ENCODE measurements around the gene ADAMTS1.
A peak's percentile ranks its signal among the peaks of the same experiment; 100 is the strongest.

The ADAMTS1 gene

GRCh38 chr21:26846036-26846931, 1.1 kb upstream of the ADAMTS1 start:
- Histone ChIP-seq H3K9me3 (ENCODE audit: control insufficient read depth in 1 of 2, low read length in 2 of 2) (no peaks in the 10 kb centered on the region), H3K4me1 (ENCODE audit: control insufficient read depth in 1 of 2, insufficient read depth in 2 of 2, low read length in 2 of 2) (peaks cover 4 to 26% of the 10 kb centered on the region in 2 donors), H3K27ac (ENCODE audit: low read depth, low read length) (peak overlapping the region; percentile 85), H3K27me3 (ENCODE audit: control insufficient read depth in 1 of 2, insufficient read depth in 2 of 2, low read length in 2 of 2) (peaks cover 44 to 52% of the 10 kb centered on the region in 2 donors), H3K36me3 (ENCODE audit: control insufficient read depth in 1 of 2, insufficient read depth in 2 of 2, low read length in 2 of 2) (peaks cover 0 to 8% of the 10 kb centered on the region in 2 donors), H3K4me3 (ENCODE audit: low read depth in 1 of 2, low read length in 2 of 2) (peak overlapping the region; percentile 77), H3K9ac (ENCODE audit: low read depth in 1 of 2, low read length in 2 of 2) (peak overlapping the region; percentile 43 to 60)

- H3K36me3 ChIP-seq (ENCODE audit: control insufficient read depth in 1 of 2, insufficient read depth in 2 of 2, low read length in 2 of 2) = peaks cover 0 to 8% of the 10 kb centered on the region in 2 donors
- peak overlapping the region; percentile 77 for H3K4me3 ChIP-seq (ENCODE audit: low read depth in 1 of 2, low read length in 2 of 2)
- H3K27me3 ChIP-seq (ENCODE audit: control insufficient read depth in 1 of 2, insufficient read depth in 2 of 2, low read length in 2 of 2) = peaks cover 44 to 52% of the 10 kb centered on the region in 2 donors
- H3K9me3 ChIP-seq (ENCODE audit: control insufficient read depth in 1 of 2, low read length in 2 of 2) = no peaks in the 10 kb centered on the region
- H3K4me1 ChIP-seq (ENCODE audit: control insufficient read depth in 1 of 2, insufficient read depth in 2 of 2, low read length in 2 of 2) = peaks cover 4 to 26% of the 10 kb centered on the region in 2 donors
- H3K27ac ChIP-seq (ENCODE audit: low read depth, low read length) = peak overlapping the region; percentile 85
- H3K9ac ChIP-seq (ENCODE audit: low read depth in 1 of 2, low read length in 2 of 2) = peak overlapping the region; percentile 43 to 60
Measured at GRCh38 chr21:26845759-26846035, 488 bp upstream of the ADAMTS1 start.

GRCh38 chr21:26844258-26845065, 747 bp downstream of the ADAMTS1 start:
- peaks cover 4 to 26% of the 10 kb centered on the region in 2 donors for H3K4me1 ChIP-seq (ENCODE audit: control insufficient read depth in 1 of 2, insufficient read depth in 2 of 2, low read length in 2 of 2)
- peaks cover 2 to 8% of the 10 kb centered on the region in 2 donors for H3K36me3 ChIP-seq (ENCODE audit: control insufficient read depth in 1 of 2, insufficient read depth in 2 of 2, low read length in 2 of 2)
- H3K27me3 ChIP-seq (ENCODE audit: control insufficient read depth in 1 of 2, insufficient read depth in 2 of 2, low read length in 2 of 2) = peaks cover 44 to 52% of the 10 kb centered on the region in 2 donors
- peak overlapping the region; percentile 53 for H3K27ac ChIP-seq (ENCODE audit: low read depth, low read length)
- H3K9ac ChIP-seq (ENCODE audit: low read depth in 1 of 2, low read length in 2 of 2) = peak overlapping the region; percentile 67 to 74
- H3K4me3 ChIP-seq (ENCODE audit: low read depth in 1 of 2, low read length in 2 of 2) = peak overlapping the region; percentile 77
- no peaks in the 10 kb centered on the region for H3K9me3 ChIP-seq (ENCODE audit: control insufficient read depth in 1 of 2, low read length in 2 of 2)

- peaks cover 2 to 8% of the 10 kb centered on the region in 2 donors for H3K36me3 ChIP-seq (ENCODE audit: control insufficient read depth in 1 of 2, insufficient read depth in 2 of 2, low read length in 2 of 2)
- H3K27me3 ChIP-seq (ENCODE audit: control insufficient read depth in 1 of 2, insufficient read depth in 2 of 2, low read length in 2 of 2) = peaks cover 44 to 48% of the 10 kb centered on the region in 2 donors
- no peaks in the 10 kb centered on the region for H3K9me3 ChIP-seq (ENCODE audit: control insufficient read depth in 1 of 2, low read length in 2 of 2)
- peak overlapping the region; percentile 77 for H3K4me3 ChIP-seq (ENCODE audit: low read depth in 1 of 2, low read length in 2 of 2)
- H3K4me1 ChIP-seq (ENCODE audit: control insufficient read depth in 1 of 2, insufficient read depth in 2 of 2, low read length in 2 of 2) = peaks cover 4 to 26% of the 10 kb centered on the region in 2 donors
- H3K9ac ChIP-seq (ENCODE audit: low read depth in 1 of 2, low read length in 2 of 2) = peak overlapping the region; percentile 67 to 74
- peak overlapping the region; percentile 53 for H3K27ac ChIP-seq (ENCODE audit: low read depth, low read length)
Measured at GRCh38 chr21:26843933-26844257, 1.3 kb downstream of the ADAMTS1 start.

- H3K27me3 ChIP-seq (ENCODE audit: control insufficient read depth in 1 of 2, insufficient read depth in 2 of 2, low read length in 2 of 2) = peaks cover 44% of the 10 kb centered on the region in 2 donors
- H3K9ac ChIP-seq (ENCODE audit: low read depth in 1 of 2, low read length in 2 of 2) = peak overlapping the region; percentile 67 to 74
- H3K4me3 ChIP-seq (ENCODE audit: low read depth in 1 of 2, low read length in 2 of 2) = peak overlapping the region; percentile 77
- H3K27ac ChIP-seq (ENCODE audit: low read depth, low read length) = peak overlapping the region; percentile 53
- H3K36me3 ChIP-seq (ENCODE audit: control insufficient read depth in 1 of 2, insufficient read depth in 2 of 2, low read length in 2 of 2) = peaks cover 2 to 8% of the 10 kb centered on the region in 2 donors
- no peaks in the 10 kb centered on the region for H3K9me3 ChIP-seq (ENCODE audit: control insufficient read depth in 1 of 2, low read length in 2 of 2)
- peaks cover 4 to 26% of the 10 kb centered on the region in 2 donors for H3K4me1 ChIP-seq (ENCODE audit: control insufficient read depth in 1 of 2, insufficient read depth in 2 of 2, low read length in 2 of 2)
Measured at GRCh38 chr21:26842974-26843932, 2.0 kb downstream of the ADAMTS1 start.

GRCh38 chr21:26842300-26842699, 2.9 kb downstream of the ADAMTS1 start:
- Histone ChIP-seq H3K9ac (ENCODE audit: low read depth in 1 of 2, low read length in 2 of 2) (peak overlapping the region; percentile 6 to 26), H3K4me1 (ENCODE audit: control insufficient read depth in 1 of 2, insufficient read depth in 2 of 2, low read length in 2 of 2) (peaks cover 4 to 26% of the 10 kb centered on the region in 2 donors), H3K27me3 (ENCODE audit: control insufficient read depth in 1 of 2, insufficient read depth in 2 of 2, low read length in 2 of 2) (peaks cover 41 to 43% of the 10 kb centered on the region in 2 donors), H3K36me3 (ENCODE audit: control insufficient read depth in 1 of 2, insufficient read depth in 2 of 2, low read length in 2 of 2) (peaks cover 5 to 8% of the 10 kb centered on the region in 2 donors), H3K4me3 (ENCODE audit: low read depth in 1 of 2, low read length in 2 of 2) (peak overlapping the region; percentile 41 to 77), H3K27ac (ENCODE audit: low read depth, low read length) (peak overlapping the region; percentile 25), H3K9me3 (ENCODE audit: control insufficient read depth in 1 of 2, low read length in 2 of 2) (no peaks in the 10 kb centered on the region)

GRCh38 chr21:26840912-26841311, 4.3 kb downstream of the ADAMTS1 start:
- Histone ChIP-seq H3K4me3 (ENCODE audit: low read depth in 1 of 2, low read length in 2 of 2) (no peak overlapping the region), H3K9me3 (ENCODE audit: control insufficient read depth in 1 of 2, low read length in 2 of 2) (no peaks in the 10 kb centered on the region), H3K4me1 (ENCODE audit: control insufficient read depth in 1 of 2, insufficient read depth in 2 of 2, low read length in 2 of 2) (peaks cover 4 to 20% of the 10 kb centered on the region in 2 donors), H3K27me3 (ENCODE audit: control insufficient read depth in 1 of 2, insufficient read depth in 2 of 2, low read length in 2 of 2) (peaks cover 27 to 29% of the 10 kb centered on the region in 2 donors), H3K9ac (ENCODE audit: low read depth in 1 of 2, low read length in 2 of 2) (no peak overlapping the region), H3K27ac (ENCODE audit: low read depth, low read length) (no peak overlapping the region), H3K36me3 (ENCODE audit: control insufficient read depth in 1 of 2, insufficient read depth in 2 of 2, low read length in 2 of 2) (peaks cover 5 to 8% of the 10 kb centered on the region in 2 donors)

- peaks cover 5 to 8% of the 10 kb centered on the region in 2 donors for H3K36me3 ChIP-seq (ENCODE audit: control insufficient read depth in 1 of 2, insufficient read depth in 2 of 2, low read length in 2 of 2)
- H3K27ac ChIP-seq (ENCODE audit: low read depth, low read length) = no peak overlapping the region
- H3K4me1 ChIP-seq (ENCODE audit: control insufficient read depth in 1 of 2, insufficient read depth in 2 of 2, low read length in 2 of 2) = peaks cover 4 to 15% of the 10 kb centered on the region in 2 donors
- no peak overlapping the region for H3K4me3 ChIP-seq (ENCODE audit: low read depth in 1 of 2, low read length in 2 of 2)
- H3K27me3 ChIP-seq (ENCODE audit: control insufficient read depth in 1 of 2, insufficient read depth in 2 of 2, low read length in 2 of 2) = peaks cover 22% of the 10 kb centered on the region in 2 donors
- no peak overlapping the region for H3K9ac ChIP-seq (ENCODE audit: low read depth in 1 of 2, low read length in 2 of 2)
- no peaks in the 10 kb centered on the region for H3K9me3 ChIP-seq (ENCODE audit: control insufficient read depth in 1 of 2, low read length in 2 of 2)
Measured at GRCh38 chr21:26840201-26840600, 5.0 kb downstream of the ADAMTS1 start.

GRCh38 chr21:26837539-26837938, 7.7 kb downstream of the ADAMTS1 start:
- Histone ChIP-seq H3K4me3 (ENCODE audit: low read depth in 1 of 2, low read length in 2 of 2) (no peak overlapping the region), H3K9ac (ENCODE audit: low read depth in 1 of 2, low read length in 2 of 2) (no peak overlapping the region), H3K4me1 (ENCODE audit: control insufficient read depth in 1 of 2, insufficient read depth in 2 of 2, low read length in 2 of 2) (no peaks in the 10 kb centered on the region), H3K27ac (ENCODE audit: low read depth, low read length) (no peak overlapping the region), H3K9me3 (ENCODE audit: control insufficient read depth in 1 of 2, low read length in 2 of 2) (no peaks in the 10 kb centered on the region), H3K36me3 (ENCODE audit: control insufficient read depth in 1 of 2, insufficient read depth in 2 of 2, low read length in 2 of 2) (peaks cover 5 to 8% of the 10 kb centered on the region in 2 donors), H3K27me3 (ENCODE audit: control insufficient read depth in 1 of 2, insufficient read depth in 2 of 2, low read length in 2 of 2) (peaks cover 0 to 6% of the 10 kb centered on the region in 2 donors)
